Activated CD8-positive, alpha-beta memory T cell treated with anti-CD3 and anti-CD28 coated beads, Interleukin-2, amount 10 ng/mL, durations not matched to agents 7 days and 5 days (primary cell): ENCODE data around the gene AATF. TPM values are rescaled to one million over a fixed set of nuclear protein-coding genes. Genes with fewer than 3 reads are reported as not detected.

Experiments used
- ATAC-seq: fragments of 150-1000 bp; cut with Tn5 transposase; one replicate; pipeline ENCODE4 v1.10.0; 2021; ENCODE audit warnings: moderate library complexity
- CTCF ChIA-PET: fragments of 350-600 bp; sonication (Branson Sonifier 250); formaldehyde crosslinking; loops from one replicate; lab custom pipeline; 2021; ENCODE audit warnings: antibody characterized with exemption; lab: Charles Lee
- DNase-seq: peaks from one replicate; pipeline ENCODE4 v3.0.0-alpha.2; 2020
- H3K27ac Mint-ChIP-seq: one replicate; pipeline ENCODE4 v1.8.0; 2021; ENCODE audit warnings: mild to moderate bottlenecking, mixed read lengths
- H3K27me3 Mint-ChIP-seq: one replicate; pipeline ENCODE4 v1.8.0; 2021; ENCODE audit warnings: mixed read lengths
- H3K36me3 Mint-ChIP-seq: one replicate; pipeline ENCODE4 v1.8.0; 2021; ENCODE audit warnings: mild to moderate bottlenecking, mixed read lengths
- H3K4me1 Mint-ChIP-seq: one replicate; pipeline ENCODE4 v1.8.0; 2021; ENCODE audit warnings: mixed read lengths
- H3K4me3 Mint-ChIP-seq: one replicate; pipeline ENCODE4 v1.8.0; 2021; ENCODE audit warnings: mild to moderate bottlenecking, moderate library complexity, mixed read lengths
- H3K9me3 Mint-ChIP-seq: one replicate; pipeline ENCODE4 v1.8.0; 2022; ENCODE audit warnings: low read depth, mixed read lengths
- total RNA-seq, 2 experiments: library from RNA; stranded (reverse); gene quantifications; one replicate each; pipeline ENCODE4 v1.2.3, GENCODE V29; 2021

AATF gene
- total RNA-seq, 2 experiments from 2014 or later: 78.7 to 84.5 TPM

- Mint-ChIP-seq H3K9me3 (no peaks in the 10 kb centered on the region), H3K4me3 (no peak overlapping the region), H3K36me3 (peaks cover 11% of the 10 kb centered on the region), H3K27me3 (no peaks in the 10 kb centered on the region), H3K27ac (no peak overlapping the region), H3K4me1 (no peaks in the 10 kb centered on the region)
- CTCF ChIA-PET: interaction anchor here (1.5 kb wide), 1 partner anchor 10 kb away, joined by 6 read pairs; no protein-coding TSS in a partner anchor
- ATAC-seq (no peak), DNase-seq (no peak)
Measured at GRCh38 chr17:37037590-37038155, 88.9 kb downstream of the AATF start.

GRCh38 chr17:37039269-37039668 lies 90.5 kb downstream of the AATF start:
- CTCF ChIA-PET: interaction anchor here (0.9 to 1.3 kb wide), 2 partner anchors 8 to 179 kb away, joined by 3 to 5 read pairs; no protein-coding TSS in a partner anchor
- ATAC-seq (no peak), DNase-seq (no peak)

GRCh38 chr17:37041932-37042331 lies 93.2 kb downstream of the AATF start:
- H3K27me3 Mint-ChIP-seq: no peaks in the 10 kb centered on the region
- peaks cover 6% of the 10 kb centered on the region for H3K36me3 Mint-ChIP-seq
- no peaks in the 10 kb centered on the region for H3K9me3 Mint-ChIP-seq
- no peak overlapping the region for H3K27ac Mint-ChIP-seq
- peaks cover 4% of the 10 kb centered on the region for H3K4me1 Mint-ChIP-seq
- CTCF ChIA-PET: interaction anchor here (1.2 kb wide), 1 partner anchor 431 kb away, joined by 3 read pairs; no protein-coding TSS in a partner anchor
- no peak overlapping the region for H3K4me3 Mint-ChIP-seq
- ATAC-seq: no peak
- DNase-seq: no peak

More at GRCh38 chr17:37039269-37039668, 90.5 kb downstream of the AATF start:
- Mint-ChIP-seq H3K4me1 (peaks cover 4% of the 10 kb centered on the region), H3K27ac (no peak overlapping the region), H3K4me3 (no peak overlapping the region), H3K27me3 (no peaks in the 10 kb centered on the region), H3K9me3 (no peaks in the 10 kb centered on the region), H3K36me3 (peaks cover 12% of the 10 kb centered on the region)

- Mint-ChIP-seq H3K36me3 (peaks cover 6% of the 10 kb centered on the region), H3K9me3 (no peaks in the 10 kb centered on the region), H3K27me3 (no peaks in the 10 kb centered on the region), H3K4me3 (no peak overlapping the region), H3K4me1 (peaks cover 12% of the 10 kb centered on the region), H3K27ac (no peak overlapping the region)
- no peak for ATAC-seq
- CTCF ChIA-PET: interaction anchor here (1.0 to 1.2 kb wide), 2 partner anchors 163 to 432 kb away, joined by 3 read pairs; no protein-coding TSS in a partner anchor
- no peak for DNase-seq
Measured at GRCh38 chr17:37043201-37043600, 94.4 kb downstream of the AATF start.

GRCh38 chr17:37045351-37045922 lies 96.7 kb downstream of the AATF start:
- no peak overlapping the region for H3K4me3 Mint-ChIP-seq
- H3K9me3 Mint-ChIP-seq: no peaks in the 10 kb centered on the region
- no peaks in the 10 kb centered on the region for H3K27me3 Mint-ChIP-seq
- peaks cover 12% of the 10 kb centered on the region for H3K4me1 Mint-ChIP-seq
- DNase-seq (no peak), ATAC-seq (no peak)
- no peak overlapping the region for H3K27ac Mint-ChIP-seq
- peaks cover 5% of the 10 kb centered on the region for H3K36me3 Mint-ChIP-seq
- CTCF ChIA-PET: interaction anchor here (3.0 to 3.9 kb wide), 2 partner anchors 44 to 419 kb away, joined by 10 to 24 read pairs; no protein-coding TSS in a partner anchor

- CTCF ChIA-PET: interaction anchor here (0.7 to 3.9 kb wide), 49 partner anchors 9 to 855 kb away, joined by 3 to 24 read pairs (median 4); partner anchors contain the start of genes AATF and MRM1
- Mint-ChIP-seq H3K4me3 (no peak overlapping the region), H3K27me3 (no peaks in the 10 kb centered on the region), H3K27ac (peak overlapping the region; percentile 66), H3K4me1 (peaks cover 12% of the 10 kb centered on the region), H3K36me3 (peaks cover 6% of the 10 kb centered on the region), H3K9me3 (no peaks in the 10 kb centered on the region)
- DNase-seq (peak; percentile 90), ATAC-seq (peak; percentile 83)
Measured at GRCh38 chr17:37047631-37048104, 98.9 kb downstream of the AATF start.

- no peaks in the 10 kb centered on the region for H3K27me3 Mint-ChIP-seq
- DNase-seq (no peak), ATAC-seq (no peak)
- peaks cover 4% of the 10 kb centered on the region for H3K36me3 Mint-ChIP-seq
- CTCF ChIA-PET: interaction anchor here (0.6 to 3.9 kb wide), 11 partner anchors 46 to 446 kb away, joined by 3 to 24 read pairs (median 6); partner anchors contain the start of gene MRM1
- no peak overlapping the region for H3K27ac Mint-ChIP-seq
- H3K4me3 Mint-ChIP-seq: no peak overlapping the region
- H3K9me3 Mint-ChIP-seq: no peaks in the 10 kb centered on the region
- H3K4me1 Mint-ChIP-seq: peaks cover 8% of the 10 kb centered on the region
Measured at GRCh38 chr17:37048811-37049210, 100.1 kb downstream of the AATF start.

GRCh38 chr17:37050920-37051319 lies 102.2 kb downstream of the AATF start:
- no peak for ATAC-seq
- Mint-ChIP-seq H3K36me3 (peaks cover 2% of the 10 kb centered on the region), H3K27ac (no peak overlapping the region), H3K4me3 (no peak overlapping the region), H3K9me3 (no peaks in the 10 kb centered on the region), H3K27me3 (no peaks in the 10 kb centered on the region), H3K4me1 (peaks cover 8% of the 10 kb centered on the region)
- CTCF ChIA-PET: interaction anchor here (1.2 kb wide), 1 partner anchor 189 kb away, joined by 4 read pairs; no protein-coding TSS in a partner anchor
- no peak for DNase-seq

- DNase-seq (no peak), ATAC-seq (no peak)
- Mint-ChIP-seq H3K27me3 (no peaks in the 10 kb centered on the region), H3K27ac (no peak overlapping the region), H3K9me3 (no peaks in the 10 kb centered on the region), H3K36me3 (peaks cover 2% of the 10 kb centered on the region), H3K4me3 (no peak overlapping the region), H3K4me1 (peaks cover 8% of the 10 kb centered on the region)
- CTCF ChIA-PET: interaction anchor here (1.2 kb wide), 1 partner anchor 188 kb away, joined by 4 read pairs; no protein-coding TSS in a partner anchor
Measured at GRCh38 chr17:37051381-37051780, 102.6 kb downstream of the AATF start.

- peaks cover 2% of the 10 kb centered on the region for H3K36me3 Mint-ChIP-seq
- no peak for DNase-seq
- peaks cover 8% of the 10 kb centered on the region for H3K4me1 Mint-ChIP-seq
- H3K27ac Mint-ChIP-seq: no peak overlapping the region
- CTCF ChIA-PET: interaction anchor here (1.2 kb wide), 1 partner anchor 188 kb away, joined by 4 read pairs; no protein-coding TSS in a partner anchor
- no peak for ATAC-seq
- H3K4me3 Mint-ChIP-seq: no peak overlapping the region
- no peaks in the 10 kb centered on the region for H3K27me3 Mint-ChIP-seq
- no peaks in the 10 kb centered on the region for H3K9me3 Mint-ChIP-seq
Measured at GRCh38 chr17:37051833-37052232, 103.1 kb downstream of the AATF start.

- ATAC-seq: no peak
- peaks cover 2% of the 10 kb centered on the region for H3K36me3 Mint-ChIP-seq
Measured at GRCh38 chr17:37052450-37052849, 103.7 kb downstream of the AATF start.

GRCh38 chr17:37054894-37055293 lies 106.1 kb downstream of the AATF start:
- H3K36me3 Mint-ChIP-seq: peaks cover 6% of the 10 kb centered on the region
- no peak overlapping the region for H3K27ac Mint-ChIP-seq
- no peaks in the 10 kb centered on the region for H3K27me3 Mint-ChIP-seq
- no peak overlapping the region for H3K4me3 Mint-ChIP-seq
- ATAC-seq (no peak), DNase-seq (no peak)
- H3K4me1 Mint-ChIP-seq: no peaks in the 10 kb centered on the region
- no peaks in the 10 kb centered on the region for H3K9me3 Mint-ChIP-seq
- CTCF ChIA-PET: no interaction called here

More at GRCh38 chr17:37052450-37052849, 103.7 kb downstream of the AATF start:
- Mint-ChIP-seq H3K9me3 (no peaks in the 10 kb centered on the region), H3K27me3 (no peaks in the 10 kb centered on the region), H3K4me1 (peaks cover 6% of the 10 kb centered on the region), H3K4me3 (no peak overlapping the region), H3K27ac (no peak overlapping the region)
- no peak for DNase-seq
- CTCF ChIA-PET: no interaction called here

GRCh38 chr17:37056622-37057021 lies 107.9 kb downstream of the AATF start:
- Mint-ChIP-seq H3K27me3 (no peaks in the 10 kb centered on the region), H3K4me3 (no peak overlapping the region)
- ATAC-seq: no peak

More at GRCh38 chr17:37056622-37057021, 107.9 kb downstream of the AATF start:
- Mint-ChIP-seq H3K4me1 (no peaks in the 10 kb centered on the region), H3K27ac (no peak overlapping the region), H3K36me3 (peaks cover 4% of the 10 kb centered on the region), H3K9me3 (no peaks in the 10 kb centered on the region)
- DNase-seq: no peak
- CTCF ChIA-PET: interaction anchor here (0.7 to 1.6 kb wide), 3 partner anchors 9 to 431 kb away, joined by 3 to 4 read pairs (median 4); no protein-coding TSS in a partner anchor
